HG03469 (cell line): ENCODE measurements around the gene GDF11.
"Not testable (repeated sequence)": the region's sequence is repeated elsewhere in the genome, so short reads cannot be mapped to it uniquely, and the experiment has no call there.

Experiments used
- ATAC-seq: cut with Tn5 transposase; IDR thresholded peaks from one replicate; pipeline ENCODE4 v1.9.1; 2021; ENCODE audit warnings: mild to moderate bottlenecking, moderate library complexity, moderate number of reproducible peaks; ENCODE audit not compliant: unreplicated experiment

Gene GDF11

DNA sequence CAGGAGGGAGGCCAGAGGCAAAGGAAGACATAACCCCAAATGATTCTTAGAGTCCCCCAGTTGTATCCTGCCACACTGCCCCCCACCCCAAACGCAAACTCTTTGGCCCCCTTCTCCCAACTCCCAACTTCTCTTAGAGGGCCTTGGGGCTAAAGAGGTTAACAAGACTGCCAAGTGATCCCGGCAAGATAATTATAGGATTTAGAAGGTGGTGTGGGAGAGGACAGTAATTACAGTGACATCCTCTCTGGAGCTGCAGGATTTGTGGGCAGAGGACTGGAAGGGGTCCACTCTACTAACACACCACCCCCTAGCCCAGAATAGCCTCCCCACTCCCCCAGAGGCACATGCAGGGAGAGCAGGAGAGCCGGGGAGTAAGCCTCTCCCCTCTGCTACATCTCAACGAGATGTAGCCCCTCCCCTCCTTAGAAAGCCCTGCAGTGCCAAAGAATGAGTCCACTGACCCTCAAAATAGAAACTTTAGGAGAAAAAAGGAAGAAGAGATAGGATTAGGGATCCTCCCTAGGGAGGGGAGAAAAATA is 5.3 kb upstream of the GDF11 start:
- no peak for ATAC-seq

DNA sequence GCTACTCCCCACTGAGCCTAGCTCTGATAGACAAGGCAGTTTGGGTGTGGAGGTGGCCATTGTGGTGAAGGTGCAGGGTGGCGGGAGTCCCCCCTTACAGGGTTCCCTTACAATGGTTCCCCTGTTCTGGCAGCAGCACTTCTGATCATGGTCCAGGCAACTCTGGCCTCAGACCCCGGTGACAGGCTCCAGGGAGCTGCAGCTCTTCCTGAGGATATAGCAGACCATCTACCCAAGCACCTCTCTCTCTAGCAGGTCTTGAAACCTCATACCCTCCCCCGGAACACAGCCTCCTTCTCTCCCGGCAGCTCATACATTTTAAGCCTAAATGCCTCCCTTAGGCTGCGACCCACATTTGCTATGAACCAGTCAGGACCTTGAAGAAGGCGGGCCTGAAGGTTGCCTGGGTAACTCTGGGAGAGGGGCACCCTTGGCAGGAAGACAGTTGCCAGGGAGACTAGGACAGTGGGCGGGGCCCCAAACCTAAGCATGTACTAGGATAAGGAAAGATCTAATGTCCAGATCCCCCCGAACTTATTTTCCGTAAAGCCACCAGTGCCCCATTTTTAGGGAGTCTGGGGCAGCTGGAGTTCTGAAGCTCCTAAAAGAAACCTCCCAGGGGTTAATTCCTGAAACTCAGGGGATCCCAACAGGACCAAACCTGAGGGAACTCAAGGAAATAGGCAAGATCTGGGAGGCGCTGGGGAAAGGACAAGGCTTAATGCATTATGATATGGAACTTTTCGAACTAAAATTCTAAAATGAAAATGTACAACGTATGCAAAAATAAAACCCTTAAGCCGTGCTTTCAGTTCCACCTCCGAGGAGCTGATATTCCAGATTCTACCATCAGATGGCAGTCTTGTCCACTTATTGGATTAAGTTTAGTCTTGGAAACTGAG is 4.5 kb upstream of the GDF11 start:
- ATAC-seq = peak; percentile 74

DNA sequence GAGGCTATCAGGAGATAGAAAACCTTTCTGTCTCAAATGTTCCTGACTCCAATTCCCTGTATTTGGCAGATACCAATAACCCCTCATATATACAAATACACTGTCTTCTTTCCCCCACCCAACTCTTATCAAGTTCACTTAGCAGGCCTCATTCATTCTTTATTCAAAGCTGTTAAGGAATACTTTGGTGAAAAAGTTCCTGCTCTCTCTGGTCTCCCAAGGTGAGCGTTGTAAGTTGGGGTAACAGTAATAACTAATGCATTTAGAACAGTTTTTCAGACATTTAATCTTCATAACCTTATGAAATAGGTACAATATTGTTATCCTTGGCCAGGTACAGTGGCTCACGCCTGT is 3.9 kb upstream of the GDF11 start:
- no peak for ATAC-seq

DNA sequence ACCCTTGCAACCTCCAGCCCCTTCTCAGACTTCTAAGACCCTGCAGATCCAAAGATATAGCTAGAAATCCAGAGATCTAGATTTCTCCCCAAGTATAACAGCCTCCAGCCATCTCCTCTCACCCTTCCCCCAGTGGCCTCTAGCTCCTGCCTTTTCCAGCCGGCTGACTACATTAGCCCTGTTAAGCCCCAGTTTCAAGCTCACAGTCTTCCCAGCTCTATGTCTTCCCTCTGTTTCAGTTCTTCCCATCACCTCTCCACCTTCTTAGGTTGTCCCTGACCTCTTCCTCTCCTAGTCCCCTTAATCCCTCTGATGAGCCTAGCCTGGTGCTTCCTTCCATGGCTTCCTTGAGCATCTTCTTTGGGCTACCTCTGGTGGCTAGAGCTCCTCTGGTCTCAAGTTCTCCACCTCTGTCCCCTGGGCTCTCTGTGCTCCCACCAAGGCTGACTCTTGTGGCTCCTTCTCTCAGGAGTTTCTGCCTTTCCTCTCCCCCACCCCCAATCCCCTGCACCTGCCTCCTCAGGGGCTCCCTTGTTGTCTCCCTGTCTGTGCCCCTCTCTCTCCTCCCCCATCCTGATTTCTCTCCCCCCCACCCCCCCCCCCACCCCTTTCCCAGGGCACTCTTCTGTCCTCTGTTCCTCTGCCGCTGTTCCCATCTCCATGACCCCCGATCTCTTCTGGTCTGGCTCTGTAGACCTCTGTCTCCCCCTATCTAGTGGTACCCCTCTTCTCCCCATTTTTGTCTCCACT is 816 bp upstream of the GDF11 start:
- no peak for ATAC-seq

DNA sequence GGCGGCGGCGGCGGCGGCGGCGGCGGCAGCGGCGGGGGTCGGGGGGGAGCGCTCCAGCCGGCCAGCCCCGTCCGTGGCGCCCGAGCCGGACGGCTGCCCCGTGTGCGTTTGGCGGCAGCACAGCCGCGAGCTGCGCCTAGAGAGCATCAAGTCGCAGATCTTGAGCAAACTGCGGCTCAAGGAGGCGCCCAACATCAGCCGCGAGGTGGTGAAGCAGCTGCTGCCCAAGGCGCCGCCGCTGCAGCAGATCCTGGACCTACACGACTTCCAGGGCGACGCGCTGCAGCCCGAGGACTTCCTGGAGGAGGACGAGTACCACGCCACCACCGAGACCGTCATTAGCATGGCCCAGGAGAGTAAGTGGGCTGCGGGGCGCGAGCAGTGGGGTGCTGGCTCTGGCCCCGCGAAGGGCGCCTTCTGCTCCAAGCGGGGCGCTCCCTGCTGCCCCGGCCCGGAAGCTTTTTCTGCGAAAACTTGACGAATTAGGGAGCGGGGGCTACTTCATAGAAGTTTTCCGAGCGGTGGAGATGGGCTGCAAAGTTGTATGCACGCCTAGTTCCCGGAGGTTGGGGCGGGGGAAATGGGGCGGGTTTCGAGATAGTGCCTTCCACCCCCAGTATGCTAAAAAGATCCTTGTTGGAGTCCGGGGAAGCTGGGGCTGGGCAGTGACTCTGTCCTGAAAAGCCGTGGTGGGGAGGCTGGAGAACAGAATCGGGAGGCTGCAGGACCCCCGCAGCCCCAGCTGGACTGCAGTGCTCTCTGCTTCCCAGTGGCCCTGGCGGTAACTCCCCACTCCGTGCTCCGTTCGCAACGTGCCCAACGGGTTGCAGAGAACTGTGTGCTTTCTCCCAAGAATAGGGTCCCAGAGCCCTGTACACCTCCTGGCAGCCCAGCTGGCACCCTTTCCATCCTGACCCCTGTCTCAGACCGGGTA is 751 bp downstream of the GDF11 start:
- ATAC-seq = no peak

DNA sequence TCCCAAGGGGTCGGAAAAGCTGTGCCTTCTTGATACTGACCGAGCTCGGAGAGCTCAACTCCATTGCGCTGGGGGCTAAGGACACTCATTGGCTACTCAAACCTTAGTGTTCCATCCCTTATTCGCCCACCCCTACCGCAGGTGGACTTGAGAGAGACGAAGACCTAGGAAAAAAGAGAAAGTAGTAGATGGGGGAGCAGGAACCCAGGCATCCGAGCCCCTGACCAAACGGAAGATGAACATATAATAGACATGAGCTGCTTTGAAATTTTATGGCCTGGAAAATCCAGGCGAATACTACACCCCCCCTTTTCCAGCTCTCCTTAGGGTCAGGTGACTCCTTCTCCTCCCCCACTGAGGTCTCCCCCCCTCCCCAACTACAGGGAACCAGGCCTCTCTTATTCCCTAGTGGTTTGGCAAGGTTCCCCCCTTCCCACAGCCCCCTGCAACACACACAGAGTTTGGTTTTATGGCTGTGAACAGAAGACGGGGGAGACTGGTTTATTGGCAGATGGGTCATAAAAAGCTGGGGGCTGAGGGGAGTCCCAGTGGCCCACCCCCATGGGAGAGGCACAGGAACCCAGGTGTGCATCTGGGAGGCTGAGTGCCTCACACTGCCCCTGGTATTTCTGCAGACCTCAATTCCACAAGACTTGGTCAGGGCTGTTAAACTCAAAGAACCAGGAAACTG is 1.6 kb downstream of the GDF11 start:
- no peak for ATAC-seq

DNA sequence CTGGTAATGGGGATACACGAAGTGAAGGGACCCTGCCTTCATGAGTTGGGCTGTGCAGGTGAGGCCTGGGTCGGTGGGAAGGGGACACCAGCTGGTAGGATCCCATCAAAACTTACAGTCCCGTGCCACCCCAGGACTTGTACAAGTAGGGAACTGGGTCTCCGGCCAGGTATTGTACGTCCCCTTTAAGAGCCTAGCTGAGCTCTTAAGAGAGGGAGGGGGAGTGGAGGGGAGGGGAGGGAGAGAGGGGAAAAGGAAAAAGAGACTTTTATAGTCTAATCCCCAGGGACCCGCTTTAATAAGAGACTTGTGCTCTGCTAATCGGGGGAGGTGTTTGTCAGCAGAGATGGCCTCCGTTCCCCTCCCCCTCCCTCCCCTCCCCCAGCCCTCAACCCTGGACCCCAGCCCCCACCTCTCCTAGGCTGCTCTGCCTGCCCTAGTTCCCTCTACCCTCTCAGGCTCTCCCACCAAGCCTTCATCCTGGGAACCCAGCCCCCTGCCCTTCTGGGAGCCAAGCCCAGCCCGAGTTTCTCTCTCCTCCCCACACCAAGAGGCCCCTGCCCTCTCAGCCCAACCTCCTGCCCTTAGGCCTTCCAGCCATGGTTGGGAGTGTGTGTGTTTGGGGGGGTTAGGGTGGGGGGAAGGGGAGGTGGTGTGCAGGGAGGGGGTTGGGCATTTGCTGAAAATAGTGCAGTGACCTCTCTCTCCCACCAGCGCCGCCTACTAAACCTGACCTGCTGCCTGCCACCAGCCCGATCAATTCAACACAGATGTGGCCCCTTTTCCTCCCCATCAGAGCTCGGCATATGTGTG is 2.6 kb downstream of the GDF11 start:
- no peak for ATAC-seq

DNA sequence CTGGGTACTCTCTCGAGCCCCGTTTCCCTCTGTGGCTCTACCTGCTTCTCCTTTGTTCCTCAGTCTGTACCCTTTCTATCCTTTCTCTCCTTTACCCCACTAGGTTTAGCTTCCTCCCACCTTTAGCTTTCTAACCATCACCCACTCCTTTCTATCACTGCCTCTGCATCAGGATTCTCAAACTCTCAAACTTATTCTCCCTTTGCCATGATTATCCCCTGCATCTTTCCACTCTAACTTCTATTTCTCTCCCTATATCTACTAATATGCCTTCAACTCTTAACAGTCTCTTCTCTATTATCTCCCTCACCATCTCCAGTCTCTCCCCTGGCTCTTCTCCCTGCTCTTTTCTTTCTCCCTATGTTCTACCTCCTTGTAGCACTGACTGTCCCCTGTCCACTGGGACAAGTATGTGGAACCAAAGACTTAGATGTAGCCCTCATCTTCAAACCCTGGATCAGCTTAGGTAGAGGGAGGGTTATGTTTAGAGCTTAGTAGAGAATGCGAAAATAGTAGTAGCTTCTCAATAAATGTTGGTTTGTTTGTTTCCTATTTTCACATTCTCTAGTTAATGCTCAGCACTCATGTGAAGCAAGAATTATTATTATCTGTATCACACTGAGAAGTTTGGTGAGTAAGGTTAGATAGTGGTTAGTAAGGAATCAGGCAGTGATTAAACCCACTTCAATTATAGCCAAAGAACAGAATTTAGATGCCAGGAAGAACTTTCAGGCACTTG is 3.4 kb downstream of the GDF11 start:
- ATAC-seq = no peak

DNA sequence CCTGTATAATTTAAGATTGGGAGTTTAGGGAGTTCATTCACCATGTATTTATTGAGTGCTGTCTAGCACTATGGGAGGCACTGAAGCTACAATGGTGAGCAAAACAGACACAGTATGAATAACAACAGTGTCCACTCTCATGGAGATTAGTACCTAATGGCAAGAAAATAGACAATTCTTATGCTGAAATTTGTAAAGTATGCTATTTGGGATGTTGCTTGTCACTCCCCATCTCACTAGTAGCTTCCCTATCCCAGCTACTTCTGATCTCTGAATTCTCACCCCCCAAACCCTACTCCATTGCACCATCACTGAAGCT is 4.0 kb downstream of the GDF11 start:
- no peak for ATAC-seq

DNA sequence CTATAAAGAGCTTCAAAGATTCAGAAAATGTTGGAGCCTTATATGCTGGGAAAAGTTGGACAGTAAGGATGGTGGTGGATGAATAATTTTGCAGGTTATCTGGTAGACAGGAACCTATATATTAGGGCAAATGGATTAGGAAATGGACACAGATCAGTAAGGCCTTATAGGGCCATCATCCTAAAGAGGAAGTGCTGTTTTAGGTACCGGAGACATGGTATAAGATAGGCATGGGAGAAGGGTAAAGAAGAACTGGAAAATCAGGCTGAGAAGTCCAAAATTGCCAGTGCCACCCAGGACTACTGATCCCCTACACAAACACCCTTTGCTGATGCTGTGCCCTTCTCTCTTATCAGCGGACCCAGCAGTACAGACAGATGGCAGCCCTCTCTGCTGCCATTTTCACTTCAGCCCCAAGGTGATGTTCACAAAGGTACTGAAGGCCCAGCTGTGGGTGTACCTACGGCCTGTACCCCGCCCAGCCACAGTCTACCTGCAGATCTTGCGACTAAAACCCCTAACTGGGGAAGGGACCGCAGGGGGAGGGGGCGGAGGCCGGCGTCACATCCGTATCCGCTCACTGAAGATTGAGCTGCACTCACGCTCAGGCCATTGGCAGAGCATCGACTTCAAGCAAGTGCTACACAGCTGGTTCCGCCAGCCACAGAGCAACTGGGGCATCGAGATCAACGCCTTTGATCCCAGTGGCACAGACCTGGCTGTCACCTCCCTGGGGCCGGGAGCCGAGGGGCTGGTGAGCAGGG is 5.5 kb downstream of the GDF11 start:
- ATAC-seq = no peak

DNA sequence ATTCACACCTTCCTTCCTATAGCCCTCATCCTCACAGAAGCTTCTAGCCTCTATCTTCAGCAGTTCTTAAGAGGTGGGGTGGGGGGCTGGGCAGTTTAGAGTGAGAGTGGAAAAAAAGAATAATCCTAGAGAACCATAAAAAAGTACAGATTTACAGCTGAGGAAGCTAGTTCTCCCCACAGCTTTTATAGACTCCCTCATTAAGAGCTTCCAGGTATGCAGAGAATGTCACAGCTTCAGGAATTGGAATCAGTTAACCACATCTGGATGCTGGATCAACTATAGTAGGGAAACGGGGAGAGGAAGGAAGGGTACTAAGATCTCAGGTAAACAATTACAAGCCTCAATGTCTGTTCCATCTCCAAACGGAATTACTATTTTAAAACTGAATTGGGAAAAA is 12.3 kb downstream of the GDF11 start:
- no peak for ATAC-seq

DNA sequence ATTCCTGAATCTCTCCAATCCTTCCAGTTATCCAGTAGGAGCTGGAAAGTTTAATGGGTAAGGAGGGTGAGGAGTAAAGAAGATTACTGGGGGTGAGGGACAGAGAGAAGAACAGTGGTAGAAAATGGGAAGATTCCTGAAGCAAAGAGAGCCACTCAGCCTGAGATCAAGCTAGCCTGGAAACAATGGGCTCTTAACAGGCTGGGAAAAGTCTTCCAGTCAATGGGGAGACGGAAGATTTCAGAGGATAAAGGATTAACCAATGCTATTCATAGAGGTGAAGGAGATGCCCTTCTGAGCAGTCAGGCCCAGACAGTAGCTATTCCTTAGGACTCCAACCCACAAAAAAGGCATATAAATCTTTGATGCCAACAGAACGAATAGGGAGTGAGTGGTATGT is 14.8 kb downstream of the GDF11 start:
- no peak for ATAC-seq

DNA sequence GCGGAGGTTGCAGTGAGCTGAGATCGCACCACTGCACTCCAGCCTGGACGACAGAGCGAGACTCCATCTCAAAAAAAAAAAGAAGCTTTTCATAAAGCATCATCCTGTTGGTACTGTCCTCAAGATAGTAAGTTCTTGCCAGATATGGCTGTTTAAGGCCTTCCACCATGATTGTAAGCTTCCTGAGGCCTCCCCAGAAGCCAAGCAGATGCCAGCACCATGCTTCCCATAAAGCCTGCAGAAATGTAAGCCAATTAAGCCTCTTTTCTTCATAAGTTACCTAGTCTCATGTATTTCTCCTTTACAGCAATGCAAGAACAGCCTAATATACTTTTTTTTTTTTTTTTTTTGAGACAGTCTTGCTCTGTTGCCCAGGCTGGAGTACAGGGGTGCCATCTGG is 15.7 kb downstream of the GDF11 start:
- not testable (repeated sequence) for ATAC-seq

DNA sequence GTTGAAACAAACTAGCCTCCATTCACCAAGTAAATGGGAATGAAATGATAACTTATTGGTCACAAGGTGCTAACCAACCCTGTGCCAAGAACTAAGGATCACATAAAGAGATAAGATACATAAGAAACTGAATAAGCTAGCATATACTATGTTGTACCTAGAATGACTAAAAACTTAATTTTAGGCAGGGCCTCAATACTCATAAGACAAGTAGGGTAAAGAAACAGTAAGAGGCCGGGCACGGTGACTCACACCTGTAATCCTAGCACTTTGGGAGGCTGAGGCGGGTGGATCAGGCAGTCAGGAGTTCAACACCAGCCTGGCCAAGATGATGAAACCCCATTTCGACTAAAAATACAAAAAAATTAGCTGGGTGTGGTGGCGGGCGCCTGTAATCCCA is 17.7 kb downstream of the GDF11 start:
- ATAC-seq = no peak

DNA sequence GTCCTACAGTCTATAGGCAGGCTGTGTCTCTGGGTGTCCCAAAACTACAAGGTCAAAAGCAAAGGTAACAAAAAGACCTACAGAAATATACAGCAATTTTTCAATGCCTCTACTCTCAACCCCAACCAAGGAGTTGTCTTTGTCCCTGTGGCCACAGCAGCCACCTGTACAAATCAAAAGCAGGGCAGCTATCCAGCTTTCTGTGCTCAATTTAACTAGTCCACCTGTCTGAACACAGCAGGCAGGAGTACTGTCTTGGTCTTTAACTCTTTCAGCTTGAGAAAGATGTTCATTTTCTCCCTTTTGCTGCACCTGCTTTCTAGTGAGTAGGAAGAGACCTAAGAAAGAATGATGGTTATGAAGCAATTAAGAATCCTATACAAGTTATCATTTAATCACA is 19.7 kb downstream of the GDF11 start:
- no peak for ATAC-seq

DNA sequence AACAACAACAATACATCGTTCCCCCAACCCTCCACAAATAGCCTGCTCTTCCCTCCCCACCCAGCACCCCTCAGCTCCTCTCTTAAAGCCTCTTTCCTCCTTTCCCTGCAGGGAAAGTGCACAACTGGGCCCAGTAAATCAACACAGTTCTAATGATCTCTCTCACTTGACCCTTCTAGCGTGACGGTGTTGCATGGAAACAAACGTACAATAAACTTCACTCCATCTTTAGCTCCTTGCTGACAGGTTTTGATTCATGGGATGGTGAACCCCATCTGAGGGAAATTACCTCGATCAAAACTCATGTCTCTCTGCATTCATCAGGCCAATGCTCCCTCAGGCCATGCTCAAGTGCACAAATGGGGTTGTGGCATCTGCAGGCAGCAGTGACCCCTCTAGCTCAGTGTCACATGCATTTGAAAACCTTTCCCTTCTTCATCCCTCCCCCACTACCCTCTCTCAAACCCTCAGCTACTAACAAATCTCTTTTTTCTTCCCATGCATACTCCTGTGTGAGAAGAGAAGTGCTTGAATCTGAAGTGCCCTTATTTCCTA is 22.9 kb downstream of the GDF11 start:
- no peak for ATAC-seq

DNA sequence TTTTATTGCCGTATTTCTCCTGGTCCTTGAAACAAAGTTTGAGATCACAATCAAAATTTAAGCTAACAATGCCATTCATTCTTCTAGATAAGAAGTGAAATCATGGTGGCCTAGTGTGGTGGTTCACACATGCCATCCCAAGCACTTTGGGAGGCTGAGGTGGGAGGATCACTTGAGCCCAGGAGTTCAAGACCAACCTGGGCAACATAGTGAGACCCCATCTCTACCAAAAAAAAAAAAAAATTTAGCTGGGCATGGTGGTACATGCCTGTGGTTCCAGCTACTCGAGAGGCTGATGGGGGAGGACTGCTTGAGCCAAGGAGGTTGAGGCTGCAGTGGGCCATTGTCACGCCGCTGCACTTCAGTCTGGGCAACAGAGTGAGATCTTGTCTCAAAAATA is 24.2 kb downstream of the GDF11 start:
- ATAC-seq = no peak

DNA sequence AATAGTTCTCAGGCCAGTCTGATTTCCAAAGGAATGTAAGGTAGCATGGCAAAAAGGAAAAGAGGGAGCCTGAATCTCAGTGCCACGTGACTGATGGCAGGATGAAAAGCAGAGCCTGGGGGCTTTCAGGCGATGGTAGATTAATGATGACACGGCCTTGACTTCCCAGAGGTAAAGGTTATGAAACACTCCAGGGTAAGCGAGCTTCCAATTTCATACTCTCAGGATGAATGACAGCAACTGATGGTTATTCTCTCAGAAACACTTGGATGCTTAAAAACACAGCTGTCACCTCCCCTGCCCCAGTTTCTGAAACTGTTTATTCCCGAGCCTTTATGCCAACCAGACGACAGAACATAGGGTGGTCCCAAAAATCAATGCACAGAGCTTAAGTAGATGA is 28.8 kb downstream of the GDF11 start:
- ATAC-seq = no peak
